Right renal pelvis (tissue), 4 donors: Measurements from ENCODE around the gene ZBTB4. TPM values are rescaled to one million over a fixed set of nuclear protein-coding genes. Genes with fewer than 3 reads are reported as not detected.

Experiments
- DNase-seq, 4 donors: peaks; one replicate each; pipeline ENCODE4 v3.0.0-alpha.2; 2013; ENCODE audit warnings: low read depth in 4 of 4, low spot score in 3 of 4, missing footprints in 1 of 4
- polyA plus RNA-seq, 4 donors: library from polyadenylated mRNA; unstranded; fragments of 120-200 nt; gene quantifications; one replicate each; pipeline ENCODE4 v1.2.1, GENCODE V29; 2013; ENCODE audit not compliant: insufficient read length in 4 of 4

ZBTB4 gene
- polyA plus RNA-seq, 4 donors = 38.6 to 47.4 (median 44.3) TPM

DNA sequence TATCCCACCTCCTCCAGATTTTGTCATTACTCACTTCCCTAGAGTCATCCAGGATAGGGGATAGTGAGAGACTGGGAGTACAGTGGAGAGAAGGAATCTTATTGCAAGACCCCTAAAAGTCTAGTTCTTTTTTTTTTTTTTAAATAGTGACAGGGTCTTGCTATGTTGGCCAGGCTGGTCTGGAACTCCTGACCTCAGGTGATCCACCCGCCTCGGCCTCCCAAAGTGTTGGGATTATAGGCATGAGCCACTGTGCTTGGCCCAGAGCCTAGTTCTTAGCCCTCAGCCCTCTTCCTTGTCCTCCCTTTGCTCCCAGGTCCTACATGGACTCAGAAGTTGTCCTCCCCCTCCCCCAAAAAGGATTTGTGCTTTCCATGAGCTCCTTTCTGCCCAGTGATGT lies 37.3 kb downstream of the ZBTB4 start:
- DNase-seq = no peak

DNA sequence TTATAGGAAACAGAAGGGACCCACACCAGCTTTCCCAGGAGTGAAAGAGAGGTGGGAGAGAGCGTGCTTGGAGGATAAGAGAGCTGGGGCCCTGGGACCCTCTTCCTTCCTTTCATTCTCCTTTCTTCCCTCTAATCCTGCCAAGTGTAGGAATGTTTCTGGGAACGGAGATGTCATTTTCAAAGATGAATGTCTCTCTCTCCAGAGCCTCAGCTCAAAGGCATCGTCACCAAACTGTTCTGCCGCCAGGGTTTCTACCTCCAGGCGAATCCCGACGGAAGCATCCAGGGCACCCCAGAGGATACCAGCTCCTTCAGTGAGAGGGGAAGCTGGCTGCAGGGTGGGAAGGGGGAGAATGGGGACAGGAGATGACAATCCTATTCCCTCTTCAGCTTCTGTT lies 38.2 kb downstream of the ZBTB4 start:
- no peak for DNase-seq

DNA sequence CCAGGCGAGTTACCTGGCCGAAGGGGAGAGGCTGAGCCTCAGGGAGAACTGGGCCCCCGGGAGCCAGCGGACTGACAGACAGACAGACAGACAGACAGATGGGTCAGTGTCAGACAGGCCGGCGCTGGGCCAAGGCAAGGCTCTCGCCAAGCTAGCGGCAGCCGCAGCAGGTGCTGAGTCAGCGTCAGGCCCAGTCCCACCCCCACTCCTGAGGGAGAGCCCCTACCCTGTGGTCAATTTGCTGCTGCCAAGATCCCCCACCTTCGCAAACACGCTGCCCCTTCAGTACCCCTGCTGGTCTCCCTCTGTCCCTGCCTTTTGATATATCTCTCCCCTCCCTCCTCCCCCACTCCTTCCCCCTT lies 38.6 kb downstream of the ZBTB4 start:
- DNase-seq = no peak

DNA sequence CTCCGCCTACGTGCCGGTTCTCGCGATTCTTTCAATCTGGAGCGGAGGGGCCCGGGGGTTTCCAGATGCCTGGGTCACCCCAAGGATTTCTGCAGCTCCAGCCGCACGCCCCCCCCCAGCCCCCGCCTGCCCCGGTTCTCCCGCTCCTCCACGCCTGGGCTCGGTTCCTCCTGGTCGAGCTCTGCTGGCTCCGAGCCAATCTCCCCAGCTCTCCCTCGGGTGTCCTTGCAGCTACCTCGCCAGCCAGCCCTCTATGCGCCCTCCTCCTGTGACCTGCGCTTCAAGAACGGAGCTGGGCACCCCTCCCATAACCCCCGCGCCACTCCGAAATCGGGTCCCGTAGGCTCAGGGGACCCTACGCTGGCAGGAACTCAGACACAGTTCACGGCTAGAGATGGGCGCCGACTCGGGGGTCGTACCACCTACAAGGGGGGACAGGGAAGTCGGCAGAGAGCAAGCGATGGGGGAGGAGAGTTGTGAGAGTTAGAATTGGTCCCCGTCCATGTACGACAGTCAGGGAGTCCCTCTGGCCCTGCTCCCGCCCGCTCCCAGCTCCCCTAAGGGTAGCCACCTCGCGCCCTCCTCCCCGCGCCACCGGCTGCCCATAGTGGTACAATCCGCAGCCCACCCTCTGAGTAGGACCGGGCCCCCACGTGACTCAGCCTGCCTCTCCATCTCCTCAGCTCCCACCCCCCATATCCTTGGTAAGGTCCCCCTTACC lies 39.2 kb downstream of the ZBTB4 start:
- DNase-seq = no peak

DNA sequence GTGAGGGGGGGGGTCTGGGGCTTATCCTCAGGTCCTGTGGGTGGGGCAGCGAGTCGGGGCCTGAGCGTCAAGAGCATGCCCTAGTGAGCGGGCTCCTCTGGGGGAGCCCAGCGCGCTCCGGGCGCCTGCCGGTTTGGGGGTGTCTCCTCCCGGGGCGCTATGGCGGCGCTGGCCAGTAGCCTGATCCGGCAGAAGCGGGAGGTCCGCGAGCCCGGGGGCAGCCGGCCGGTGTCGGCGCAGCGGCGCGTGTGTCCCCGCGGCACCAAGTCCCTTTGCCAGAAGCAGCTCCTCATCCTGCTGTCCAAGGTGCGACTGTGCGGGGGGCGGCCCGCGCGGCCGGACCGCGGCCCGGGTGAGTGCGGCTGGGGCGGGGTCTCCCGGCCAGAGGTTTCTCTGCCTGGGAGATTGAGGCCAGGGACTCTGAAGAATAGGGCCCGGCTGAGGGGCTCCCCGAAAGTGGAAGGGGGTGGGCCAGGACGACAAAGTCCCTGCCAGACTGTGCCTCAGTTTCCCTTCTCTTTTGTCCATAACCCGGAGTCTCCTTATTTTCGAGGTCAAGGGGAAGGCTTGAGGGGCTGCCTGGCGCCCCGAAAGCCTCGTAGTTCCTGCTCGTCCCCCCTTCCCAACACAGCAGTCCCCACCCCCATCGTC lies 39.8 kb downstream of the ZBTB4 start, which contains the start of gene FGF11:
Gene FGF11 (plus strand): TSS at position 51 of the 651 bp plus-strand sequence. CDS start 109 bp downstream, at position 160.
- DNase-seq = no peak

DNA sequence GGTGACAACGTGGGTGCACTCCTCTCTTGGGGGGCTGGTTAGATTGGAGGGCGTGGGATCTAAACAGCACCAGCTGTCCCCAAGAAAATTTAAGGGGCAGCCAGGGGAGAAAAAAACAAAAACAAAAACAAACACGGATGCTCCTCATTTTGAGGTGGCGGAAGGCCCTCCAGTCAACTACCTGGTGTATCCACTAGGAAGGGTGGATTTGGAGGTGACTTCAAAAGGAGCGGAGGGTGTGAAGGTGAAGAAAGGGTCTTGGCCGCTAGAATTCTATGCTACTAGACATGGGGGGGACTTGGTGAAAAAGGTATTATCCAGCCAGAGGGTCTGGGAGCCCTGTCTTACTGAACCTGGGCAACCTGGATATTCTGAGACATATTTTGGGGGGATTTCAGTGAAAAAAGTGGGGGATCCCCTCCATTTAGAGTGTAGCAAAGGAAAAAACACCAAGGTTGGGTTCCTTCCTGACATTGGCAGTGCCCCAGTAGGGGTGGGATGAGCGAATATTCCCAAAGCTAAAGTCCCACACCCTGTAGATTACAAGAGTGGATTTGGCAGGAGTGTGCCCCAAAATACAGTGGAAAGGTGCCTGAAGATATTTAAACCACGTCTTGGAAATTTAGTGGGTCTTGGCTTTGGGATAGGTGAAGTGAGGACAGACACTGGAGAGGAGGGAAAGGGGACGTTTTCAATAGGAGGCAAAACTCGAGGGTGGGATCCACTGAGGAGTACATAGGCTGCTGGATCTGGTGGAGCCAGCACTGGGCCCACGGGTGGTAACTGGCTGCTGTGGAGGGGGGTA lies 40.6 kb downstream of the ZBTB4 start:
- DNase-seq = no peak

DNA sequence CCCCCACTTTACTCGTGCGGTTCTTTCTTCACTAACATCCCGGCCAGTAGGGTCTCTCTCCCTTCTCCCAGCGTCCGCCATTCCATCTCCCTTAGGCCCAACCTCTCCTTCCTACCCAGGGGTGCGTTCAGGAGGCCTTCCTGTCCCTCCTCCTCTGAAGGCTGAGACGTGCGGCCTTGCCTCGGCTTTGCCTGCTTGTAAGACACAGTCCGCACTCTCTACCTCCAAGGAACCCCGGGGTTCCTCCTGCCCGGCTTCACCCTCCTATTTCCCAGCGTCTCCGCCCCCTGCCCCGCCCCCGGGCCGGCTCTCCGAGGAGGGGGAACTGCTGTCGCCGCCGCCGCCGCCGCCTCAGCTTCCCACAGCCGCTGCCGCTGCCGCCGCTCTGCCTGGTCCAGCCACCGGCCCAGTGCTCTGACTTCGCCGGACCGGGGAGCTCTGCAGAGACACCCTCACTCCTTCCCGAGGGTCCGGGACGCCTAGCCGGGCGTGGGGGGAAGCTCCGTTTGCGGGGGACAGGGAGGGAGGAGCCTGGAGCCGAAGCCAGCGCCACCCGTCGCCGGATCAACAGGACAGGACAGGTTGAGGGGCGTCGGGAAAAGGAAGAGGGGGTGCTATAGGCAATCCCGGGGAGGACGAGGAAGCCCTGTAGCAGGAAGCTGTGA lies 41.3 kb downstream of the ZBTB4 start:
- DNase-seq = no peak

DNA sequence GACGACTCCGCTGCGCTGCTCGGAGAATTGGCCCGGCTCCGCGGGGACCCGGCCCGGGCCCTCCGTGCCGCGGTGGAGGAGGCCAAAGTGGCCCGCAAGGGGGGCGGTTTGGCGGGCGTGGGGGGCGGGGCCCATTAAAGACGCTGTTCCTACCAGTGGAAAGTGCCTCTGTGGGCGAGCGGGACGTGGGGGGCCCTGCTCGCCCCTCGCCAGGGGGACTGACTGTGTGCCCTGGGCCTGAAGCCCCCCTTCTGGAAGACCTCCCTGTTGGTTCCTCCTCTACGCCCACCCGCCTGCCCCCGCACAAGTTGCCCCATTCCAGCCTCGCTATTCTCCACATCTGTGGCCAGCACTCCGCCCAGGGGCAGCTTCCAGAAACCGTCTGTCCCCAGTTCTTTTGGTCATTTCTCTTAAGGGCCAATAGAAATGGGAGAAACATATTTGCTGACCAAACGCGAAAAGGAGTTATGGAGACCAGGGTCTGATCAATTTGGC lies 42.0 kb downstream of the ZBTB4 start:
- DNase-seq = no peak

DNA sequence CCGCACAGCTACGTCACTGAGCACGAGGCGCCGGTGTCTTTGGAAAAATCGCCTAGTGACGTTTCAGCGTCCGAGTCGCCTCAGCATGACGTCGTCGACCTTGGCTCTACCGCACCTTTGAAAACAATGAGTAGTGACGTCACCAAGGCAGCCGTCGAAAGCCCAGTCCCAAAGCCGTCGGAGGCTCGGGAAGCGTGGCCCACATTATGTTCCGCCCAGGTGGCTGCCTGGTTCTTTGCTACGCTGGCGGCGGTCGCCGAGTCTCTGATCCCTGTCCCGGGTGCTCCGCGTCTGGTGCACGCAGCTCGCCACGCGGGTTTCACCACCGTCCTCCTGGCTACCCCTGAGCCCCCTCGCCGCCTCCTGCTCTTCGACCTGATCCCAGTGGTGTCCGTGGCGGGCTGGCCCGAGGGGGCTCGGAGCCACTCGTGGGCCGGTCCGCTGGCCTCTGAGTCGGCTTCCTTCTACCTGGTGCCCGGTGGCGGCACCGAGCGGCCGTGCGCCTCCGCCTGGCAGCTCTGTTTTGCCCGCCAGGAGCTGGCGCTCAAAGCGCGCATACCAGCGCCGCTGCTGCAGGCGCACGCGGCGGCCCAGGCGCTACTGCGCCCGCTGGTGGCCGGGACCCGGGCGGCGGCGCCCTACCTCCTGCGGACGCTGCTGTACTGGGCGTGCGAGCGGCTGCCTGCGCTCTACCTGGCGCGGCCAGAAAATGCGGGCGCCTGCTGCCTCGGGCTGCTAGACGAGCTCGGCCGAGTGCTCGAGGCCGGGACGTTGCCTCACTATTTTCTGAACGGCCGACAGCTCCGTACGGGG lies 42.7 kb downstream of the ZBTB4 start:
- DNase-seq = peak in 2 of 4 donors; percentile 67 to 80

DNA sequence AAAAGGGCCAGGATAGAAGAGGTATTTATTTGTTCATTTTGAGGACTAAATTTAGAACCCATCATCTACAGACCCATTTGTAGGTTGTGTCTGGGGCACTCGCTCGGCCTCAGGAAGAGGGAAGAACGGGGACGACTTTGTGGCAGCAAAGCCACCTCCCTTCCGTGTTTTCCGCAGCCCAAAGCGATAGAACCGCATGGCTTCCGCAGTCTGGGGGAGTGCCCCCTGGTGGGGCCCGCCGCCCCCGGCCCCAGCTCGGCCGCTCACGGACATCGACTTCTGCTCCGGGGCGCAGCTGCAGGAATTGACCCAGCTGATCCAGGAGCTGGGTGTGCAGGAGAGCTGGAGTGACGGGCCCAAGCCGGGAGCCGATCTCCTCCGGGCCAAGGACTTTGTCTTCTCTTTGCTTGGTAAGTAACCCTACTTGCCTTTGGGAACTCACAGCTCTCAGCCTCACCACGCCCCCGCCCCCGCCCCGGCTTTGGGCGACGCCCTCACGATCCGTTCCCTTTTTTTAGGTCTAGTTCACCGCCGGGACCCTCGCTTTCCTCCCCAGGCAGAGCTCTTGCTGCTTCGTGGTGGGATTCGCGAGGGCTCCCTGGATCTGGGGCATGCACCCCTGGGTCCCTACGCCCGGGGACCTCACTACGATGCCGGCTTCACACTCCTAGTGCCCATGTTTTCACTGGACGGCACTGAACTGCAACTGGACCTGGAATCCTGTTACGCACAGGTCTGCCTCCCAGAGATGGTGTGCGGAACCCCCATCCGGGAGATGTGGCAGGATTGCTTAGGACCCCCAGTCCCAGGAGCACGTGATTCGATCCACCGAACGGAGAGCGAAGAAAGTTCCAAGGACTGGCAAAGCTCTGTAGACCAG lies 43.5 kb downstream of the ZBTB4 start:
- DNase-seq = no peak

DNA sequence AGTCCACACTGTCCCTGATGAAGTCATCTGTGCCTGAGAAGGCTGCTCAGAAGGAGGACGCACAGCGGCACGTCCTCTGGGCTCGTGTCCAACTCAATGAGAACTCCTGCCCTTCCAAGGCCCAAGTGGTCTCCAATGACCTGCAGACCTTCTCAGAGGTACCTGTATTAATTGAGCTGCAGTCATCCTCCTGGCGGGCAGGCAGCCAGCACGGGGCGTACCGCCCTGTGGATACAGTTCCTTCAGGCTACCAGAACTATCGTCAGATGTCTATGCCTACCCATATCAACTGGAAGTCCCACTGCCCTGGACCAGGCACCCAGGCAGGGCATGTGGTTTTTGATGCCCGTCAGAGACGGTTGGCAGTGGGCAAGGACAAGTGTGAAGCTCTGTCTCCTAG lies 47.1 kb downstream of the ZBTB4 start:
- DNase-seq = no peak

DNA sequence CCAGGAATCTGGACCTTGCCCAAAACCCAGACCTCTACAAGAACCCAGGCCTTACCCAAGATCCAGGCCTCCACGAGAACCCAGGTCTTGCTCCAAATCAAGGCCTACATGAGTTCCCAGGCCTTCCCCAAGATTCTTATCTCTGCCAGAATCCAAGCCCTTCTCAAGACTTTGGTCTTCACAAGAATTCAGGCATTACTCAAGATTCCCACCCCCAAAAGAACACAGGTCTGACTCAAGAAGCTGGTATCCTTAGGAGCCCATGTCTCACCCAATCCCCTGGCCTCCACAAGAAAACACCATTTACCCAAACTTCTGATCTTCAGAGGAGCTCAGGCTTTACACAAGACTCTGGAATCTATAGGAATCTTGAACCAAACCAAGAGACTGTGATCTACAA lies 48.2 kb downstream of the ZBTB4 start:
- DNase-seq = no peak

DNA sequence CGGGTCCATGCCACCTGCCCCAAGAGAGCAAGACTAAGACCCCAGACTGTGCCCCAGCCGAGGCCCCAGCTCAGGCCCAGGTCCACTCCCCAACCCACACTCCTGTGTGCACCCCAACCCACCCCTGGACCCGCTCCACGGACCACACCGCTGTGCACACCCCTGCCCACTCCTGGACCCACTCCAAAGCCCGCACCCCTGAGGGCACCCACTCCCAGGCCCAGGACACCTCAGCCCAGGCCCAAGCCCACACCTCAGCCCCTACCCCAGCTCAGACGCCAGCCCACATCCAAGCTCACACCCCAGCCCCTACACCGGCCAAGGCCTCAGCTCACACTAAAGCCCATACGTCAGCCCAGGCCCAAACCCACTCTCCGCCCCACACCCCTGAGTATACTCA lies 49.7 kb downstream of the ZBTB4 start:
- no peak for DNase-seq

DNA sequence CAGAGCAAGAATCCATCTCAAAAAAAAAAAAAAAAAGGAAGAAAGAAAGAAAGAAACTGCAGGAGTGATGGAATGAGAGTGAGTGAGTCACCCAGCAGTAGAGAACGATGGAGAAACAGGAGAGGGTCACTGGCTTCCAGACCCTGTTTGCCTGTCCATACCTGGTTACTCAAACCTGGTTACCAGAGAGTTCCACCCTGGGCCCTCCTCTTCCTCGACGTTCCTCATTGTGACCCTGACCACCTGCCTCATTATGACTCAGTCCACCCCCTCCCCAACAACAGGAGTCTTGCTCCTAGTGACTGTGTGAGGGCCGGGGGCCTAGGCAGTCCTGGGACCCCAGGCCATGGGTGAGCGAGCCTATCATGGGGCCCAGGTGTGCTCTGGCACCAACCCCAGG lies 50.9 kb downstream of the ZBTB4 start, which contains the start of gene SPEM3:
Gene SPEM3 (plus strand): TSS at position 301 of the 400 bp plus-strand sequence. CDS start 46 bp downstream, at position 347.
- DNase-seq = no peak

DNA sequence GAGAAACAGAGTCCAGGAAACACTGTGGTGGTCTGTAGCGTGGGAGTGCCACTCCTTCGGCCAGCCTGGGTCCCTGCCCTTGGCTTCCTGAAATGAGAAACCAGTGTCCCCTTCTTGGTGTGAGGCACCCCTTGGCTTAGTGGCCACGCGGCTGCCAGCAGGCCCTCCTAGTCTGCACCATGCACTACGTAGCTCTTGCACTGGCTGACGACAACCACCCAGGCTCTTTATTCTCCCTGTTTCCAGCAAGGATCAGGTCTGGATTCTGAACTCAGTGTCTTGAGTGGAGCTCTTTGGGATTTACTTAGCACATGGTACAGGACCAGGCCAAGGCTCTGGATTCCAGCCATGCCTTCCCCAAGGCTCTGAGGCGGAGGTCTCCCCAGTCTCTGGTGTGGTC lies 51.9 kb downstream of the ZBTB4 start:
- DNase-seq = no peak

DNA sequence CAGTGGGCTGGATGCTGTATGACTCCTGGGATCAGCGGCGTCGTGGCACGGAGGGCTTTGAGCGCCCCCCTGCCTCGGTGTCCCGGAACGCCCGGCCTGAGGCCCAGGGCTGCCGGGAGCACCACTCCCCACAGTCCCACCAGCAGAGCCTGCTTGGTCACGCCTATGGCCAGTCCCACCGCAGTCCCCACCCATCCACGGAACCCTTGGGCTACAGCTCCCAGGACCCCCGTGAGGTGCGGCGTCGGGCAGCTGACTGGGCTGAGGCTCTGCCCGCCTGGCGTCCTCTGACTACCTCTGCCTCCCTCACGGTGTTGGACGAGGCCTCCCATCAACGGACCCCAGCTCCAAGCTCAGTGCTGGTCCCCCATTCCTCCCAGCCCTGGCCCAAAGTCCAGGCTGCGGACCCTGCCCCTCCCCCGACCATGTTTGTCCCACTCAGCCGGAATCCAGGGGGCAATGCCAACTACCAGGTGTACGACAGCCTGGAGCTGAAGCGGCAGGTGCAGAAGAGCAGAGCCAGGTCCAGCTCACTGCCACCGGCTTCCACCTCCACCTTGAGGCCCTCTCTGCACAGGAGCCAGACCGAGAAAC lies 52.4 kb downstream of the ZBTB4 start:
- DNase-seq = no peak

DNA sequence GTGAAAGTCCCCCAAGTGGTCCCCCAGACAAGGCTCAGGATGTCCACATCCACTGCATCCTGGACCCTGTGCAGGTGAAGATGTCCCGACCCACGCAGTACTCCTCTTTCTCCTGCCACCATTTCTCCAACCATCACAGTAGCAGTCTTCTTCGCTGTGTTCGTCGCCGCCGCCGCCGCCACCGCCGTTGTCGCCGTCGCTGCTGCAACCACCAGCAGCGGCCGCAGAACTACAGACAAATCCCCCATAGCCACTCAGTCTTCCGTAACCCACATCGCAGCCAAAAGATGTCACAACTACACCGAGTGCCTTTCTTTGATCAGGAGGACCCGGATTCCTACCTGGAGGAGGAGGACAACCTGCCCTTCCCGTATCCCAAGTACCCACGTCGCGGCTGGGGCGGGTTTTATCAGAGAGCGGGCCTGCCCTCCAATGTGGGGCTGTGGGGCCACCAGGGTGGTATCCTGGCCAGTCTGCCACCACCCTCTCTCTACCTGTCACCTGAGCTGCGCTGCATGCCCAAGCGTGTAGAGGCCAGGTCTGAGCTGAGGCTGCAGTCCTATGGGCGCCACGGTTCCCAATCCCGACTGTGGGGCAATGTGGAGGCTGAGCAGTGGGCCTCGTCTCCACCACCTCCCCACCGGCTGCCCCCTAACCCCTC lies 53.1 kb downstream of the ZBTB4 start:
- DNase-seq = no peak

DNA sequence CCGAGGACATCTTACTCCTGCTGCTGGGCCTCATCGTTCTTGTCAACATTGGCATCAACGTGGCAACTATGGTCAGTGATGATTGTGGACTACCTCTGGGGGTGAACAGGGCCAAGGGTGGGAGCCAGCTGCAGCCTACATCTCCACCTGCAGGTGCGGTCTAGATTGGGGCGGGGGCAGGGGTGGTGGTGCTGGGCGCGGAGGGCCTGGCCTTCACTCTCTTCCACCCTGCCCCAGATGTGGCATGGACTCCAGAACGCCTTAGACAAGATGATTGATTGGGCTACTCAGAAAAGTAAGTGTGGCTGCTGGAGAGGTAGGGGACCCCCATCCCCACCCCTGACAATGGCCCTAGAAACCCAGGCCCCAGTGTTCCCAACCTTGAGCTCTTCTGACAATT lies 53.7 kb downstream of the ZBTB4 start:
- DNase-seq = no peak
